HG03039 (cell line): ENCODE results near the gene COL11A2.
"Not testable (repeated sequence)": the region's sequence is repeated elsewhere in the genome, so short reads cannot be mapped to it uniquely, and the experiment has no call there.

ENCODE experiments used
- ATAC-seq: cut with Tn5 transposase; IDR thresholded peaks from one replicate; pipeline ENCODE4 v1.9.1; 2021; ENCODE audit warnings: mild to moderate bottlenecking, moderate library complexity; ENCODE audit not compliant: unreplicated experiment

The COL11A2 gene

DNA sequence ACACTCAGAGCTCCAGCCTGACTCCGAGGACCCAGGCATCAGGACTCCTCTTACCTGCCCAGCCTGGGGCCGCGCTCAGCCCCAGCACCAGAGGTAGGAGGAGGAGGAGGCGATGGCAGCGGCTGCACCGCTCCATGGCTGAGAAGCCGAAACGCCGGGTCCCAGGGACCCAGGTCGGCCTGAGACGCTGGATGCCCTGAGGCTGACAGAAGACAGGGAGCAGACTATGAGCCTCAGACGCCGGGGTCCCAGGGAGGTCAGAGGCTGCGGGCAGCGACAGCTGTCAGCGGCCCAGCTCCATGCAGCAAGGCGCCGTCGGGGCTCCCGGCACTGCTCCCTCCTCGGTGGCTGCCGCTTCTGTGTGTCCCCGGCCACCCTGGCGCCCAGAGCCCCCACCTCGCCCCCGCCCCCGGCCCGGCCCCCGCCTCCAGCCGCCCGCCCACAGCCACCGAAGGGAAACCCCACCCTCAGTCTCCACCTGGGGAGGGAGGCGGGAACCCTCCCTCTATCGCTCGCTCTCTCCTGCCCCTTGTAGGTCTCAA lies at the start of gene COL11A2:
Gene COL11A2, minus strand, starts transcription at position 363 of the 542 bp plus-strand sequence. Its CDS starts 227 bp downstream, at position 136.
- ATAC-seq = no peak

DNA sequence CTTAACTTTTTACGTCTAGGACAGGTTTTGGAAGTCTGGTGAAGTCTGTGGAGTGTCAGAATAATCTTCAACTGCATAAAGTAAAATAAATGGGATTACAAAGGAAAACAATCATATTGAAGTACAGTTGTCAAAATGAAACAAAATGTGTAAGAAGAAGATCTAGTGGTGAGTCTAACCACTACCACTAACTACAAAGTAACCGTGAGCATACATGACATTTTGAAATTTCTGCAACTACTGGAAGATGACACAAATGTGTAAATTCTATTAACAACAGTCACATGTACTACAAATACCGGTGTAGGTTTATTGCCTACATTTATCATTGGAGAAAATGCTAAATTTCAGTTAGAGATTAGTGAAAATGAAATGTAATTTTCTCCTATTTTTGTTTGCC lies 49.7 kb upstream of the COL11A2 start:
- no peak for ATAC-seq

DNA sequence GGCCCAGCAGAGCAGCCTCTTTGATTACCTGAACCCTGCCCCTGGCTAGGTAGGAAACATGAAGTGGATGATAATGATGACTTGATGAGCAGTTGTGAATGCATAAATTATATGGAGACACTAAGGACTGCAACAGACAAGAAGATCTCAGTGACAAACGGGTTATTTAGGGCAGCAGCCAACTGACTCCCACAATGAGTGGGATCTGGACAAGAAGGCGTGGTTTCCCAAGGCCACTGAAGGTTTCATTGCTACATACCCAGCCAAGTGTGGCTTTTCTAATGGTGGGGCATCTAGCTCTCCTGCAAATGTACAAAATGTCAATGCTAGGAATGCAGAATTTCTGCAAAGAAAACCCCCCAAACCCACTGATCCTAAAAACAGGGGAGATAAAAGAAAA lies 45.5 kb upstream of the COL11A2 start:
- ATAC-seq = no peak

DNA sequence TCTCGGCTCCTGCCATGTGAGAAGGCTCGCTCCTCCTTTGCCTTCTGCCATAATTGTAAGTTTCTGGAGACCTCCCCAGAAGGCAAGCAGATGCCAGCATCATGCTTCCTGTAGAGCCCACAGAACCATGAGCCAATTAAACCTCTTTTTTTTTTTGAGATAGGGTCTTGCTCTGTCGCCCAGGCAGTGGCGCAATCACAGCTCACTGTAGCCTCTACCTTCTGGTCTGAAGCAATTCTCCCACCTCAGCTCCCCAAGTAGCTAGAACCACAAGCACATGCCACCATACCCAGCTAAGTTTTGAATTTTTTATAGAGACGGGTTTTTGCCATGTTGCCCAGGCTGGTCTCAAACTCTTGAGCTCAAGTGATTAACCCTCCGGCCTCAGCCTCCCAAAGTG lies 44.6 kb upstream of the COL11A2 start:
- no peak for ATAC-seq

DNA sequence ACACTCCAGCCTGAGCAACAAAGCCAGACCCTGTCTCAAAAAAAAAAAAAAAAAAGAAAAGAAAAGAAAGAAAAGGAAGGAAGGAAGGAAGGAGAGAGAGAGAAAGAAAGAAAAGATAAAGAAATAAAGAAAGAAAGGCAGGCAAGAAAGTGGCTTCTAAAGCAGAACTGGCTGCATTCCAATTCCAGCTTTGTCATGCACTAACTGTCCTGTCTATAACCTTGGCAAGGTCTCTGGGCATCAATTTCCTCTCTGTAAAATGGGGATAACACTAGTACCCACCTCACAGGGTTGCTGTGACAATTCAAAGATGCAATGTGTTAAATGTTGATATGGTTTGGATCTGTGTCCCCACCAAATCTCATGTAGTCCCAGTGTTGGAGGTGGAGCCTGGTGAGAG lies 44.1 kb upstream of the COL11A2 start:
- ATAC-seq = no peak

DNA sequence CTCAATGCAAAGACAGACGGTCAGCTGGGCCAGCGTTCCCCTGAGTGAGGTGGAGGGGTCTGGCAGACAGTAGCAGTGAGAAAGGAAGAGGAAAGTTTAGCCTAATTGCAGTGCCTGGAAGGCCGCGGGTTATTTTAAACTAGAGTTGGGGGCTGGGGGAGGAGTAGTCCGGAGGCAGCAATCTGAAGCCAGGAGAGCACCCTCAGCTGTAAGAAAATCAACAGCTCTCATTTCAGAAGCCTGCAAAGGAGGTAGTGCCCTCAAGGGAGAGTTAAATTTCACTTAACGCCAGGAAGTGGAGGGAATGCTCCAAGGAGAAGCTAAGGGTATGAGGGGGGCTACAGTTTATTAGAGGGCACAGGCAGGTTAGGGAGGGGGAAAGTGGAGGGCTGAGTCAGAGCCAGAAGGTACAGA lies 43.0 kb upstream of the COL11A2 start:
- no peak for ATAC-seq

DNA sequence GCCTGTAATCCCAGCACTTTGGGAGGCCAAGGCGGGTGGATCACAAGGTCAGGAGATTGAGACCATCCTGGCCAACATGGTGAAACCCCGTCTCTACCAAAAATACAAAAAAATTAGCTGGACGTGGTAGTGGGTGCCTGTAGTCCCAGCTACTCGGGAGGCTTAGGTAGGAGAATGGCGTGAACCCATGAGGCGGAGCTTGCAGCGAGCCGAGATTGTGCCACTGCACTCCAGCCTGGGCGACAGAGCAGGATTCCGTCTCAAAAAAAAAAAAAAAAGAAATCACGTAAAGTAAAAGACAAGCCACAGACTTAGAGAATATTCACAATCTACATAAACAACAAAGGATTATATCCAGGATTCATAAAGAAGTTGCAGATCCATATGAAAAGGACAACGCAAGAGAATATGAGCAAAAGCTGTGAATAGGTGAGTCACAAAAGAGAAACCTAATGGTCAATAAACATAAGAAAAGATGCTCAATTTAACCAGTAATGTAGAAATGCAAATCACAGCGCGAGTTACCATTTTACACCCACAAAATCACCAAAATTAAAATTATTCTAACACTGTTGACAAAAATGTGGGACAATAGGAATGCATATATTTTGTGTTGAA lies 34.3 kb upstream of the COL11A2 start:
- not testable (repeated sequence) for ATAC-seq

DNA sequence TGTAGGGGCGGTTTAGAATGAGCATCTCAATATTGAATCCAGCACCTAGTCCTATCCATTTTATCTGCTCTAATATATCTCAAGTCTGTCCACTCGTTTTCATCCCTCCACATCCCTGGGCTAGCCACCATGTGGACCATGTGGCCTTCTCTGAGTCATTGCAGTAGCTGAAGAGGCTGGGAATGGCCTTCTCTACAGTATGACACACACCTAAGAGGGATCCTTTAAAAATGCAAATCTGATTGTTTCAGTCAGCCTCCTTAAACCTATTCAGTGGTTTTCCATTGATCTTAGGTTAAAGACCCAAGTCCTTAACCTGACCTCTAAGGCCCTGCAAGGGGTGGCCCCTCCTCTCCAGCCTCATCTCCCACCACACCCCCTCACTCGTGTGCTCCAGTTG lies 25.4 kb upstream of the COL11A2 start:
- ATAC-seq = no peak

DNA sequence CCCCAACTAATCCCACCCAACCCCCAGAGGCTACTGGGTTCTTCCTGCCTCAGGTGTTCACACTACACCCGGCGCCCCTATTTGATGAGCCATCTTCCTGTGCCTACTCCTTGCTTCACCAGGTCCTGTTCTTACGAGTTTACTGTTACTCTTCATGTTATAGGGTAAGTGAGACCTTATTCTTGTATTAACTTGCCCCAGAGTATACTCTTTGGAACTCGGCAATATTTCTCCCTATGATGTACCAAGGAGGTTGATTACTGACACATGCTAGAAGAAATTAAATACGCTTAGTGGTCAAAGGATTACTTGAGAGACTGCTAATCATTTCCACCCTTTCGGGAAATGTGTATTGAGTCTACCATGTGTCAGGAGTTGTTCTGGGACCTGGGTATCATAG lies 25.0 kb upstream of the COL11A2 start:
- no peak for ATAC-seq

DNA sequence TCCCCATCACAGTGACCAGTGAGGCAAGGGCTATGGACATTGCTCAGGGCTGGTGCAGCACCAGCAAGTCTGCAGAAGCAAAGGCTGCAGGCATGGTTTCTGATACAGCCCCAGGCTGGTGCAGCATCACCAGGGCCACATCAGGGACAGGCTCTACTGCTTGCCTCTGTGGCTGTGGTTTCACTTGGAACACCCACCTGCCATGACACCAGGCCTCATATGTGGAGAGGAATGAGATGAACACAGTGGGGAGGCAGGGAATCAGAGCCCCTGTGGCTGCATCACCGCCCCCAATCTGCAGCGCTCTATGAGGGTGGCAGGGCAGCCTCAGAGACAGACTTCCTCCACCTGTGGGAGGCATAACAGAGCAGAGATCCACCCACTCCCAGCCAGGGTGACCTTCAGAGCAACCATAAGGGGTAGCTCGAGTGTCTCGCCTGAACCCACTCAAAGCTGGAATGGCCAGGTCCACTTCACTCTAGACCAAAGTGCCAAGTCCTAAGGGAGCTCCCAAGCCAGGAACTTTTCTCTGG lies 23.9 kb upstream of the COL11A2 start:
- ATAC-seq = no peak

DNA sequence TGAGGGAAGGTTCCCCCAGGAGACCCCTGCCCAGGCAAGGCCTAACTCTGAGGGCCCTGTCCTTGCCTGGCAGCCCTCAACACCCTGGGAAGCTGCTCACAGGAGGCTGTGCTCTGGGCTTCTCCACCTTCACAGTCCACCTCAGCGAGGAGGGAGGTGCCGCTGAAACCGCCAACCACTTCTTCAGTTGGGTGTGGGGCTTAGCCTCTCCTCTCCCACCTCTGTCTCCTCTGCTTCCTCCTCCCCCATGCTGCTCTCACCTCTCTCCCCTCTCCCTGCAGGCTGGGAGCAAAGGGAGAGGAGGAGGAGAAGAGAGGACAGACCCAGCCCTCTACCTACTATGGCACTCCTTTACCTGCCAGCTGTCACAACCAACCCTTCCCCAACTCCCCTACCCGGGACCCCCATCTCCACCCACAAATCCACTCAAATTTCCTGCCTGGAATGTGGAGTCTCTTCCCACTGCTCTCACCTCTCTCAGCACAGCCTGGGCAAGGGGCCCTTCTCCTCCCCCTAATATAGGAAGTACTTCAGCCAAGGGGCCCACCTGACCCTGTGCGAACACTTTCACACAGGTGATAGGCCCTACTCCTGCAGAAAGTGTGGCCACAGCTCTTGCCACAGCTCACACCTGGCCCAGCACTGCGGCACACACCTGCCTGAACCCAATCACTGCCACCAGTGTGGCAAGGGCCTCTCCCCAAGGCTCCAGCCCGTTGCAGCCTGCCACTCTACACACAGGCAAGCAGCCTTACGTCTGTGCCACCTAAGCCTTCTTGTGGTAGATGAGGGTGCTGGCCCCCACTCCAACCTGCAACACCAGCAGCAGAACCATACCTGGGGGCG lies 23.2 kb upstream of the COL11A2 start:
- no peak for ATAC-seq

DNA sequence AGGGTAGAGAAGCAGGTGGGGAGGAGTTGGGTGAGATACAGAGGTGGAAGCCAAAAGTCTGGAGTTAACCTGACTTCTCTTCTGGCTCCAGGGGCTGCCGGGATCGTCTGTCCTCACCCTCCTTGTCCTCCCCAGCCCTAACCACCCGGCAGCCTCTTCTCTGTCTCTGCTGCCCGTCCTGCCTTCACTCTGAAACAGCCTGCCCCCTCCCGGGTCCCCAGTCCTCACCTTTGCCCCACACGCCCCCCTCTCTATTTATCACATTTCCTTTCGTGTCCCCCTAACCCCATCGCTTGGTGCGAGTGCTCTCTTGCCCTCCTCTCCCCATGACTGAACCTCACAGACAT lies 21.7 kb upstream of the COL11A2 start:
- ATAC-seq = no peak

DNA sequence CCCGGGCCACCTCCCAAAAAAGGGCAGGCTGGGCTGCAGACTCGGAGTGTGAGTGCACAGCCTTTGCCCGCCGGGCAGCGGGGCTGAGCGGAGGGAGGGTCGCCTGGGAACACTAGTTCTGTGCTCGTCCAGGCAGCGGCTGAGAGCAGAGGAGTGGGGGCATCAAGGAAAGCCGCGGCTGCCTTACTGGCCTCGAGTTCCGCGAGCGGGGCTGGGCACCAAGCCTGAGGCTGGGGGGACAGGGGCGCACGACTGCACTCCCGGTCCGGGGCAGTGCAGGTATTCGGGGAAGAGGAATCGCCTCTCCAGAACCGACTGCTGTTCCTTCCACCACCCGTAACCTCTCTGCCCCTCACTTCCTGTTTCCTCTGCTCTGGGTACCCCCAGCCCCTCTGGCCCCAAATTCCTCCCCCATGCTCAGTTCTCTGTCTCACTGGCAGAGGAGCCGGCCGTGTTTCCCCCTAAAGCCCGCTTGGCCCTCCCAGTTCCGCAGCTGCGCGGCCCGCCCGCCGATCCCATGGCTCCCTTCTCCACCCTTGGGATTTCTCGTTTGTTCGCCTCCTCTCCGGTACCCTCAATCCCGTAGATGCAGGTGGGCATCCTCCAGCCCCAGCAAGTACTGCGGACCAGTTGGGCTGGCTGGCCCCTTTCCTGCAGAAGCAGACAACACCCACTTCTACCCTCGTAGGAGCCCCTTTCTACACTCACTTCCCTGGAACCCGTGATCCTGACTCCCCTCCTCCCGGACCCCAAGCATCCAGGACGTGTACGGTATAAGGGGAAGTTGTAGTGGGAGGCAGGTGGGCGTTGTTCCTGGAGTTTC lies 21.1 kb upstream of the COL11A2 start:
- no peak for ATAC-seq

DNA sequence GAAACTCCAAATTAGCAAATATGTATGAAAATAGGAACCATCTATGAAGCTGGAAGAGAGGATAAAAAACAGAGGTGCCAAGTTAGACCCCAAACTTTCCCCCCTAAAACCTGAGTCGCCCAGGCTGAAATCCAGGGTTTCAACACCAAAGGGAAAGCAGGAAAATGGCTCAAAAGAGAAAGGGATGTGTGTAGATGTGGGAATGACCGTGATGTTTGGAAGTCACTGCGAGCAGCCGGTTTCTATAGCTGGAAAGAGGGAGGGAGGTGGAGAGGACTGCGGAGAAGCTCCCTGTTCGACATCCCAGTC lies 20.5 kb upstream of the COL11A2 start:
- ATAC-seq = no peak

DNA sequence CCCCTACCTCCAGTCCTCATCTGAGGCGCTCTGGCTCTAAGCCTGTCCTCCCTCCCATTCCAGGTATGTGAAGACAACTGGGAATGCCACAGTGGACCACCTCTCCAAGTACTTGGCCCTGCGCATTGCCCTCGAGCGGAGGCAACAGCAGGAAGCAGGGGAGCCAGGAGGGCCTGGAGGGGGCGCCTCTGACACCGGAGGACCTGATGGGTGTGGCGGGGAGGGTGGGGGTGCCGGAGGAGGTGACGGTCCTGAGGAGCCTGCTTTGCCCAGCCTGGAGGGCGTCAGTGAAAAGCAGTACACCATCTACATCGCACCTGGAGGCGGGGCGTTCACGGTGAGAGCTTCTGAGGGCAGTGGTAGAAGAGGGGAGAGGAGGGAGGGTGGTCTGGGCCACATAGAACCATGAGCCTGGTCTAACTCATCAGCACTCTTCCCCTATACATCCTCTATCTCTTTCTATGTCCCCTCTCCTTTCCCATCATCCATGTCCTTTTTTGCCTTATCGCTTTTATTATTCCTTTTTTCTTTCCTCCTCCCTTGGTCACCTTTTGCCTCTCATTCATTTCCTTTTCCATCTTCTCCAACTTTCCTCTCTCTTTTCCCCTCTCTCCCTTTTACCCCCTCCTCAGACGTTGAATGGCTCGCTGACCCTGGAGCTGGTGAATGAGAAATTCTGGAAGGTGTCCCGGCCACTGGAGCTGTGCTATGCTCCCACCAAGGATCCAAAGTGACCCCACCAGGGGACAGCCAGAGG lies 19.6 kb upstream of the COL11A2 start:
- no peak for ATAC-seq

DNA sequence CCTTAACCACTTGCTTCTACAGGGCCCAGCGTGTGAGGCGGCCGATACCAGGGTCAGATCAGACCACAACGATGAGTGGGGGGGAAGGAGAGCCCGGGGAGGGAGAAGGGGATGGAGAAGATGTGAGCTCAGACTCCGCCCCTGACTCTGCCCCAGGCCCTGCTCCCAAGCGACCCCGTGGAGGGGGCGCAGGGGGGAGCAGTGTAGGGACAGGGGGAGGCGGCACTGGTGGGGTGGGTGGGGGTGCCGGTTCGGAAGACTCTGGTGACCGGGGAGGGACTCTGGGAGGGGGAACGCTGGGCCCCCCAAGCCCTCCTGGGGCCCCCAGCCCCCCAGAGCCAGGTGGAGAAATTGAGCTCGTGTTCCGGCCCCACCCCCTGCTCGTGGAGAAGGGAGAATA lies 18.9 kb upstream of the COL11A2 start:
- no peak for ATAC-seq

DNA sequence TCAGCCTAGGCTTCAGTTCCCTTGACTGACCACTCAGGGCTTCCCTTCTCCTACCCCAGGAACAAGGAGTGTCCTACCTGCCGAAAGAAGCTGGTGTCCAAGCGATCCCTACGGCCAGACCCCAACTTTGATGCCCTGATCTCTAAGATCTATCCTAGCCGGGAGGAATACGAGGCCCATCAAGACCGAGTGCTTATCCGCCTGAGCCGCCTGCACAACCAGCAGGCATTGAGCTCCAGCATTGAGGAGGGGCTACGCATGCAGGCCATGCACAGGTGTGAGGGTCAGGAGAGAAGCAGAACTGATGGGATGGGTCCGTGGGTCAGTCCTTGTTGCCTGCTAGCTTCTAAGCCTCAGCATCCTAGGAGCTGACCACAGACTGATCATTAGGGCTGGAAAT lies 17.6 kb upstream of the COL11A2 start:
- no peak for ATAC-seq

DNA sequence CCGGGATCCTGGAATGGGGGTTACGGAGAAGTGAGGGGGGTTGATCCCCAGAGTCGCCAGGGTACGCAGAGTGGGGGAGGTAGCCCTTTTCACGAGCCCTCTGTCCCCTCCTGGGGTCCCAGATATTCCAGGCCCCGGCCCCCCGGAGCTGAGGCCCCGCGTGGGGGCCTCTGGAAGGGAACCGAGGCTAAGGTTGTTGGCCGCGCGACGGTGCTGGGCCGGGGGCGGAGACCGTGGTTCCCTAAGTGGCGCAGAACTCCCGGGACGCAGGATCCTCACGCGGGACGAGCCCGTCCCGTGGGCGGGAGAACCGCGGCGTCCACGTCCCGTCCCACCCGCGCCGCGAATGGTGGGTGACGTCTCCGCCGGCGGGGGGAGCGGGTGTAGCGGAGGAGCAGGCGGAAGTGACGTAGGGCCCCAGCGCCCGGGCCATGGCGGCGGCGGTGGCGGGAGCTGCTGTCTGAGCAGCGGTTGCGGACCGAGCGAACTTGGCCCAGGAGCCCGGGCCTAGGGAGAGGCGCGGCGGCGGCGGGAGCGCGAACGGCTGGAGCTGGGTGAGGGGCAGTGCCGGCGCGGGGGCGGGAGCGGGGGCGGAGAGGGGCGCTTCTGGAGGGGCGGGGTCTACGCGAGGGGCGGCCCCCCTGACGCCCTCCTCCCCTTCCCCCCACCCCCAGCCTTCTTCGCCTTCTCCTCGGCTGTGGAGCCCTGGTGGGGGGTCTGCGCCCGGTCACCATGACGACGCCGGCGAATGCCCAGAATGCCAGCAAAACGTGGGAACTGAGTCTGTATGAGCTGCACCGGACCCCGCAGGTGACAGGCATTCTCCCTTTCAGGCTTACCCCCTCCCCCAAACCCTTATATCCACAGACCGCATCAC lies 16.1 kb upstream of the COL11A2 start, which contains the start of gene RING1:
Gene RING1, plus strand, starts transcription at position 410 of the 877 bp plus-strand sequence. Its CDS starts 323 bp downstream, at position 733.
- ATAC-seq = no peak

DNA sequence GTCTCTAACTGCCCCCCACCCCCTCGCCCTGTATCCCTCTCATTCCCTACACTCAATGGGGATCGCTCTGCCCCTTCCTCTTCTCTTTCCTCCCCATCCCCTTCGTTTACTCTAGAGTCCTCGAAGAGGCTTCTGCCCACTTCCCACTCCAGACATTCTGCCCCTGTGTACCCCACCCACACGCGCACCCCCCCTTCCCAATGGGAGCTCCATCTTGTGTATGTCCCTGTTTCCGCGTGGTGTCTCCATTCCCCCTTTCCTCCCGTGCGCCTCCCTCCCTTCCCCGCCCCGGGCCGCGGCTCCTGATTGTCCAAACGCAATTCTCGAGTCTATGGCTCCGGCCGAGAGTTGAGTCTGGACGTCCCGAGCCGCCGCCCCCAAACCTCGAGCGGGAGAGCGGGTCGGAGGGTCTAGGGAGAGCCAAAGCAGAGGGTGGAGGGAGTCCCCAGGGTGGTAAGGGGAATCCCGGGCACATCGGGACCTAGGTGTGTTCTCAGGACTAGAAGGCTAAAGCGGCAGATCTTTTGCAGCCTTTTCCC lies 15.4 kb upstream of the COL11A2 start:
- no peak for ATAC-seq
